ENCODE results near the gene KRTAP20-1.

Gene KRTAP20-1, protein sequence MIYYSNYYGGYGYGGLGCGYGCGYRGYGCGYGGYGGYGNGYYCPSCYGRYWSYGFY

DNA sequence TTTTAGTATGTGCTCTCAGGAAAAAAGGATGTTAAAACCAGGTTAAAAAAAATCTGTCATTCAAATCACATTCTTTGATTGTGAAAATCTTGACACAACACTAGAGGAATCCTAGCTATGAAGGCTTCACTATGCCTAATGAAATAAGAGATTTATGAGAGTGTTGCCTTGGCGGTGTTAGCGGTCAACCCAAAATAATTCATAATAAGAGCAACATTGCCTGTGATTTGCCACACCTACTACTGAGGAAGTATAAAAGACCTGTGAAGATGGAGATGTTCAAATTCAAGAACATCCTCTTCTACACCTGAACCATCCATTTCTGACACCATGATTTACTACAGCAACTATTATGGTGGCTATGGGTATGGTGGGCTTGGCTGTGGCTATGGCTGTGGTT lies at the start of gene KRTAP20-1:
Gene KRTAP20-1, plus strand, starts transcription at position 301 of the 400 bp plus-strand sequence. Its CDS starts 30 bp downstream, at position 331.
- DNase-seq = no peak

DNA sequence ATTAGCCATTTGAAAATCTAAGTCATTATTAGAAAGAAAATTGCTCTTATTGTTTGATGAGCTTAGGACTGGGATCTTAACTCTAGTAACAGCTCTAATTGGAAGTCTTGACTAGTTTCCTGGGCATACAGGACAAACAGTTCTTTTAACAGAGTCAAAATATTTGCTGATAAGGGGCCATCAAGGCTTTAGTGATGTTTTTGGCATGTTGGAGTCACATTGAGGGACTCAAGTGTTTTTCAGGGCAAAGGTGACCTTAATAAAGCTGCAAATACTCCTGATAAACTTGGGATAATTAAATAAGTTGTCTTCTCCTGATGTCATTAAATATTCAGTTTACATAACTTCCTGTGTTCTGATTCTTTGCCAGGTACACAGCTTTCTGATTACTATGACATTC lies 48.6 kb upstream of the KRTAP20-1 start:
- DNase-seq = no peak

DNA sequence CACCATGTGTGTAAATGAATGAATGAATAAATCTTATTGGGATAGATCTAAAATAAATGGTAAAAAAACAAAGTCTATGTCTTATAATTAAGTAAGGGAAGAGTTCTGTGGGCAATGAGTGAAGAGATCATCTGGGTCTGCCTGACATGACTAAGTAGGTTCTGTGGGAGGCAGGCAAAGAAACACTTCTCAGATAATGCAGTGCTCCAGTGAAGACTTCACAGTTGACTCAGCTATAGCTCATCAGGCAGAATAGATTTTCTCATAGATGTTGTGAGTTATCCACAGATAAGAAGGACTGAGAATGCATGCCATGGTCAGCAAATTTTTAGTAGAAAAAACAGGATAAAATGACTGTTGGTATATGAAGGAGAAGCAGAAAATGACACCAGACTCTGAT lies 38.5 kb upstream of the KRTAP20-1 start:
- no peak for DNase-seq

DNA sequence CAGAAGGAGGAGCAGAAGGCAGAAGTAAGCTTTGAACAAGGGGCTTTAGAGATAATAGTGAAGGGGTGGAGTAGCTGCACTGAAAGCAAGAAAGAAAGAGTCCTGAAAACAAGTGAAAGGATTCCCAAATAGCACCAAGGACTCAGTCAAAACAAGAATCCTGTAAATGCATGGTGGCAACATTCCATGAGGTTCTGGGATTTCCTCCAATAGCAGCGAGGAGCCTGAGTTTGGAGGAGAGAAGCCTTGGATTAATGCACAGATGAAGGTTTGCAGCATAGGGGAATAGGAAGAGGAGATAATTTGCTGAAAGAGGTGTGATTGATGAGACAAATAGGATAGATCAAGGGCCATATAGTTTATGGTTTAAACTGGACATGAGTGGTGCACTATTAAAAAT lies 36.9 kb upstream of the KRTAP20-1 start:
- DNase-seq = no peak

DNA sequence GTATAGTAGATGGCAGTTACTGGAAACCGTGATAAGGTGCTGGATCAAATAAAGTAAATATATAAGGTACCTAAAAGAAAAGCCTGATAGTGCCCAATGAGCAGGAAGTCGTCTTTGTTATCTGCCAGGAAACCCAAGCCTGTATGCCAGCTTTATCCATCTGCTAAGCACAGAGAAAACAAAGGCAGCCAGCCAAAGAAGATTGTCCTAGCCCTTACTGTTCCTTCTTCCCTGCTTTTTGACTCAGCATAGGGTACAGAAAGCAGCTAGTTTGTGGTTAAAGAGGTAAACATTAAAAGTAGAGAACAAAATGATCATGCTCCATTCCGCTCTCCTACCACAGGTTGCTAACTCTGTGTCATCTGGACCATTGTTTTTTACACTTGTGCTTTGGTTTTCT lies 36.1 kb upstream of the KRTAP20-1 start:
- DNase-seq = no peak

DNA sequence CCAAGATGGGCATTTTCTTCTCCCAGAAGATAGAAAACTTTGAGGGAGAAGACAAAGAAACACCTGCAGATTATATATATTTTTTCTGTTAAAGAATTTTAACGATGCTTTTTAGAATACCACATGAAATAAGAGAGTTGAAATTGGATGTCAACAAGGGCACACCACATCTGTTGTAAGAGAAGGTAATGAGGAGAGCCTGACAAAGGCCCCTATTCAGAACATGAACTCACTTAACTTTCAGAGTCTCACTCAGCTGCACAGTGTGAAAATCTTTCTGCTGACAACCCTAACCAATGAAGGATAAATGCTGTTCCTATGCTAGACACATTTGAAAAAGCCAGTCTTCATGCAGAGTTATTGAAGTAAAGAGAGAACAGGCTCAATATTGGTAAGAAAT lies 33.4 kb upstream of the KRTAP20-1 start:
- DNase-seq = no peak

DNA sequence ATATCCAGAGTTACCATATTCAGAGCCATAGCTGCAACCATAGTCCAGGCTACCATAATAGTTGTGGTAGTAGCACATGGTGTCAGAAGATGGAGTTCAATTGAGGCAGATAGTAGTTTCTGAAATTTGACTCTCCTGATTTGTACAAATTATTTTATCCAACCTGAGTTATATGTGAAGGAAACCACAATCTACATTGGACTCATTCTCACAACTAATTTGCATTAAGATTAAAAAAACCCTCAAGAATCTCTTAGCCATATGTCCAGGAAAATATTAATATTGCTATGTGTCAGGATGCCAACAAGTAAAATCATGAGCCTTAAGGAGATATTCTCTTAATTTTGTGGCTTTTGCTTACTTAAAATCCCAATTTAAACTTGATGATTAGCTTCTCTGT lies 25.9 kb upstream of the KRTAP20-1 start, which contains the start of gene KRTAP22-2:
Gene KRTAP22-2, minus strand, starts transcription at position 101 of the 400 bp plus-strand sequence.
- DNase-seq = no peak

DNA sequence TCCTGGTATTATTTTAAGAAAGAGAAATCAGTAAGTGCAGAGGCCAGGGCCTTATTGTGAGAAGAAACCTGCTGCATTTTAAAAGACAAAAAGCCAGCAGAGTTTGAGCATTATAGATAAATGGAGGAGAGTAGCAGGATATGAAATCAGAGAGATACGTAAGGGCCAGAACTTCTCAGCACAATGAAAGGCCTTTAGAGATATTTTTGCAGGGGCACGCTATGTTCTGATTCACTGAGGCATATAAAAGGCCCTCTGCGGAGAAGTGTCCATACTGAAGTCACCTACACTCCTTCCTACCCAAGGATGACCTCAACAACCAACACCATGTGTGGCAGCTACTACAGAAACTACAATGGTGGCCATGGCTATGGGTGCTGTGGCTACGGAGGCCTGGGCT lies 24.1 kb upstream of the KRTAP20-1 start, which contains the start of gene KRTAP6-3:
Gene KRTAP6-3, plus strand, starts transcription at position 301 of the 400 bp plus-strand sequence. Its CDS starts 6 bp downstream, at position 307.
- DNase-seq = no peak

DNA sequence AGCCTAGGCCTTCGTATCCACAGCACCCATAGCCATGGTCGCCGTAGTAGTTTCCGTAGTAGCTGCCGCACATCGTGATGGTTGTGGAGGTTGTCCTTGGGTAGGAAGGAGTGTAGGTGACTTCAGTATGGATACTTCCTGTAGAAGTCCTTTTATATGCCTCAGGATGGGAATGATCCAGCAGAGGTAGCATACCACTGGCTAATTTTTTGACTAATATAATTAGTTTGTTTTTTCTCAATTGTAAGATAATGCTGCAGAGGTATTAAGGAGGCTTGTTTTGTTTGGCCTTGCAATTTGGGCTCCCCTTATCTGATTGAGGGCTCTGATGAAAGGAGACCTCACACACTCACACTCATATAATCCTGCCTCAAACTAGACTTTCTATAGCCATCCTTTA lies 17.4 kb upstream of the KRTAP20-1 start, which contains the start of gene KRTAP6-2:
Gene KRTAP6-2, minus strand, starts transcription at position 101 of the 400 bp plus-strand sequence. Its CDS starts 28 bp downstream, at position 73.
- DNase-seq = no peak

DNA sequence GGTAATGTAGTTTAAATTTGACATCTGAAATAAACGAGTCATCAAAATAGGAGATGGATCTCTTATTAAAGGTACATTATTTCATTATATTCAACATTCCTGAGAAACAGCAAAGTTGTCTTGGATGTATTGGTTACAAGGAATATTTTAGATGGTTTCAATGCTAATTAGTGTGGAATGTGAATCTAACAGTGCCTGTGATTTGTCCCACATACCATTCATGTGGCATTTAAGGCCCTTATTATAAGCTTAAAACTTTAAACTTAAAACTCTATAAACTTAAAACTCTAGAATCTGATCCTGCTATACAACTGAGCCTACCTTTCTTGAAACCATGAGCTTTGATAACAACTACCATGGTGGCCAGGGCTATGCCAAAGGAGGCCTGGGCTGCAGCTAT lies 15.4 kb upstream of the KRTAP20-1 start, which contains the start of gene KRTAP22-1:
Gene KRTAP22-1, plus strand, starts transcription at position 301 of the 400 bp plus-strand sequence.
- DNase-seq = no peak

DNA sequence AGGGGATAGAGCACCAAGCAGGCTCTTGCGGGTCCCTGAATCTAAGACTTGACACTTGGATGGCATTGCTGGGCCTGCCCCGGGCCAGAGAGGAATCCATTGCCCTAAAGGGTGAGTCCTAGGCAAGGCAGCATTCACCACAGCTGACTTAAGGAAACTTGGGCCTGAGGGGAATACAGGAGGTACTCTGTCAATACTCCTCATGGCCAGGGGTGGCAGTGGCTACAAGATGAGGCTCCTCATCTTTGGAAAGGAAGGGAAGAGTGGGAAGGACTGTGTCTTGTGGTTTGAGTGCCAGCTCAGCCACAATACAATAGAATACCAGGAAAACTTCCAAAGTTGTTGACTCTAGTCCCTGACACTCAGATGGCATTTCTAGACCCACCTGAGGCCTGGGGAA lies 10.3 kb upstream of the KRTAP20-1 start:
- DNase-seq = no peak

DNA sequence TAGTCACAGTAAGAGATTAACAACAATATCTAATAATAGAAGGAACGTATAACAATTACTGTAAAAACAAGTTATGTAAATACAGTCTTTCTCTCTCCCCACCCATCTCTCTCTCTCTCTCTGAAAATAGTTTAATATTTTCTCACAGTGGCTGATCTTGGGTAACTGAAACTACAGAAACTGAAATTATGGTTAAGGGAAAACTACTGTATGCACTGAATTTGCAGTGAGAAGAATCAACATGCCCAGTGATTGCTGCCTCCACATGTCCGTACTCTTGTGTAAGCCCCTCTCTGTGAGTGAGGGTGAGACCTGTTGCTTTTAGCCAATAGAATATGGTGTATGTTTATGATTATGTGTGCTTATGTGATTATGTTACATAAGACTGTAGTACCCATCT lies 4.1 kb upstream of the KRTAP20-1 start:
- DNase-seq = no peak

DNA sequence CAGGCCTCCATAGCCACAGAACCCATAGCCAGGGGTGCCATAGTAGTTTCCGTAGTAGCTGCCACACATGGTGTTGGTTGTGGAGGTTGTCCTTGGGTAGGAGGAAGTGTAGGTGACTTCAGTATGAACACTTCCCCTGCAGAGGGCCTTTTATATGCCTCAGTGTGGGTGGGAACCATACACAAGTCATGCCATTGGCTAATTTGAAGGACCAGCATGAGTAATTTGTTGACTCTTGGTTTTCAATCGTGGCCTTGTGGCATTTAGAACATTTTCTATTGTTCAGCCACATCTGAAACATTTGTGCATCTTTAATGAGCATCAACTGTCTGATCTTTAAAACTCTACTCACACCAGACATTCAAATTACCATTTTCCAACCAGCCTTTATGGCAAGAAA lies 2.4 kb upstream of the KRTAP20-1 start, which contains the start of gene KRTAP6-1:
Gene KRTAP6-1, minus strand, starts transcription at position 95 of the 400 bp plus-strand sequence. Its CDS starts 26 bp downstream, at position 69.
- DNase-seq = no peak

DNA sequence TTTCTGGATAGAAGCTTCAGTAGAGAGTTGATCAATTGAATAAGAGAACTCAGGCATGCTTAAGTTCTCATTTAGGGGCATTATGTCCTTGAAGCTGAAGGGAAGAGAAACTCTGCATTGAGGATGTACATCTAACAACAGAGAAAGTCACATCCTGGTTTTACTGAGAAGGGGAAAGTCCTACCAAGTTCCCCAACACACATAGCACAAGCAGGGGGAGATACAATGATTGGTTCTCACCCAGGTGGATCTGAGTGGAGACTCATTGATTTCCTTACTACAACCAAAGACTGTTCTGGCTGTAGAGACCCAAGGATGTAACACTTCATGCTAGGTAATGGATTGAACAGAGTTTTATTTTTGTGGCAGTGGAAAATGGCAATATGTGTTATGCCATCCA lies 1.0 kb upstream of the KRTAP20-1 start:
- DNase-seq = no peak

DNA sequence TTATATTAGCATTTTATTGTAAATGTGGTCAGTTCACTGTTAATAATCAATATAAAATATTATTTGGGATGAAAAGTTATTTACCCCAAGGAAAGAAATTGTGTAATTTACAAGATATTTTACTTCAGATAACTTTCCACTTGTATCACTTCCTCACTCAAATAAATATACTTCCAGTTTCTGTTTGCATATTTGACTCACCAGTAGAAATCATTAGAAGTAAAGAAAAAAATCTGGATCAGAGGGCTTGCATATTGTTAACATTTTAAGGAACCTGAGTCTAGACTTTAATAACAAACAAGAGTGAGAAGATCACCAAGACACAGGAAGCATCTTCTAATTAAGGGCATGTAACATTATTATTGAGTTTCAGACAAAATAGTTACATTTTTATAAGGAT lies 3.9 kb downstream of the KRTAP20-1 start:
- DNase-seq = no peak

DNA sequence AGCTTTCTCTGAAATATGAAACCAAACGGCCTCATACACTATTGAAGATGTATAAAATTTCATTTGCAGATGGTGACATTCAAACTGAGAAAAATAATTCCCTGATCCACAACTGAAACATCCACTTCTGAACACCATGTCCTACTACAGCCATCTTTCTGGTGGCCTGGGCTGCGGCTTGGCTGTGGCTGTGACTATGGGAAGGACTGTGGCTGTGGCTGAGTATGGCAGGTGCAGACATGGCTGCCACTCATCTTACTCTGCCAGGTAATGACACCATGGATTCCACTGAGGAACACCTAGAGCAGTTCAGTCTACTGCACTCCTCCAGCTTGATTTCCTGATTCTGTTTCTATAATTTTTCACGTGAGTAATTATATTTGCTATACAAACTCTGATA lies 4.3 kb downstream of the KRTAP20-1 start, which contains the start of gene KRTAP20-4:
Gene KRTAP20-4, plus strand, starts transcription at position 106 of the 400 bp plus-strand sequence.
- DNase-seq = no peak

DNA sequence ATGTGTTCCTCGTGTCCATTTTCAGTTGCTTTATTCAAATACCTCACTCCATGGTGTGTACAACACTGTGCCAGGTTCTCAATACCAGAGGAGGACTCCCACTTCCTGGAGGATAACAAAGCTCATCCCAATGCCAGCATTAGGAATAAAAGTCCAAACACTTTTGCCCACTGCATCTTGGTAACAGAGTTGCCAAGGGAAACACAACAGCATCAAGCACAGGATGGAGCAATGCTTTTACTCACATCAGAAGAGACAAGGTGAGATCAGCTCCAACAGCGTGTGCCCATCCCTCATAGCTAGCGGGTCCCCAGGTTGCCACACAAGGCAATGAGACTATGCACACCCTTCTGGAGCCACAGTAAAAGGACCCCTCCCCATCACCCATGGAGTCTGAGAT lies 7.1 kb downstream of the KRTAP20-1 start:
- DNase-seq = no peak

DNA sequence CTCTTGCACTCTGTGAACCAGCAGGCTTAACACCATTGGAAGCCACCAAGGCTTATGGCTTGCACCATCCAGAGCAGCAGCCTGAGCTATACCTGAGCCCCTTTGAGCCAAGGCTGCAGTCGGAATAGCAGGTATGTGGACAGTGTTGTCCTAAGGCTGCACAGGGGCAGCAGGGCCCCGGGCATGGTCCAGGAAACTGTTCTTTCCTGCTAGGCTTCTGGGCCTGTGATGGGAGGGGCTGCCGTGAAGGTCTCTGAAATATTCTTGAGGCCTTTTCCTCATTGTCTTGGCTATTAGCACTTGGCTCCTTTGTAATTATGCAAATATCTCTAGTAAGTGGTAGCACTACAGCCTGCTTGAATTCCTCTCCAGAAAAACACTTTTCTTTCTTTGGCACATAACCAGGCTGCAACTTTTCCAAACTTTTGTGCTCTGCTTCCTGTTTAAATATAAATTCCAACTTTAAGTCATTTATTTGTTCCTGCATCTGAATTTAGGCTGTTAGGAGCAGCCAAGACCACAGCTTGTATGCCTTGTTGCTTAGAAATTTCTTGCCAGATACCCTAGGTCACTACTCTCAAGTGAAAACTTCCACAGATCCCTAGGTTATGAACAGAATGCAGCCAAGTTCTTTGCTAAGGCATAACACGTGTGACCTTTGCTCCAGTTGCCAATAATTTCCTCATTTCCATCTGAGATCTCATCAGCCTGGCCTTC lies 9.4 kb downstream of the KRTAP20-1 start:
- DNase-seq = no peak

DNA sequence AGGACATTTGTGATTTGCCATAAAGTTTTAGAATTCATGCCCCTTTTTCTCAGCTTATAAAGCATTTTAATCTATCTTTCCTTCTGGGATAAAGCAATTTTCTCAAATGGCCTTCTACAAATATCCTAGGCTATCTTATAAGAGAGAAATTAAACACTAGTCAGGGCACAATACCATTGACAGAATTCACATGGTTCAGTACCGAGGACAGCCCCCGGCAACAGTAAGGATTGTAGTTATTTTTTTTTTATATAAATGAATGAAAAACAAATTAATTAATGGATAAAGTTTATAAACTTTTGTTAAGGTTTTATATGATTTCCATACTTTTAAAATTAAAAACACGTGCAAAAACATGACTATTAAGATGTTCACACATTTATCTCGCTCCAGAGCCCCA lies 11.9 kb downstream of the KRTAP20-1 start:
- DNase-seq = no peak

DNA sequence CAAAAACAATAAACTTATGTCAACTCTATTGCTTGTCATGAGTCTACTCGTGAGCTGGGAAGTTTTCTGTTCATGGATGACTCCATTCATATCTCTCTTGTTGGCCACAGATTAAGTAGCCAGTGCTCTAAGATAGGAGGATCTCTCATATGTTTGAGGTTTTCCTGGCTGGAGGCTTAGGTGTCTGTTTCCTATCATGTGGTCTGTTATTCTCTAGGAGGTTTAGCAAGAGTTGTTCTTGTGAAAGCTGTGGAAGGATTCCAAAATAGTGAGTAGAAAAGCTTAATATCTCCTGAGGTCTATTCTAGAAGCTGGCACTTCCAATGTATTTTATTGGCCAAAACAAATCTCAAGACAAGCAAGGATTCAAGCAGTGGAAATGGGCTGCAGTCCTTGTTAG lies 13.0 kb downstream of the KRTAP20-1 start:
- DNase-seq = no peak

DNA sequence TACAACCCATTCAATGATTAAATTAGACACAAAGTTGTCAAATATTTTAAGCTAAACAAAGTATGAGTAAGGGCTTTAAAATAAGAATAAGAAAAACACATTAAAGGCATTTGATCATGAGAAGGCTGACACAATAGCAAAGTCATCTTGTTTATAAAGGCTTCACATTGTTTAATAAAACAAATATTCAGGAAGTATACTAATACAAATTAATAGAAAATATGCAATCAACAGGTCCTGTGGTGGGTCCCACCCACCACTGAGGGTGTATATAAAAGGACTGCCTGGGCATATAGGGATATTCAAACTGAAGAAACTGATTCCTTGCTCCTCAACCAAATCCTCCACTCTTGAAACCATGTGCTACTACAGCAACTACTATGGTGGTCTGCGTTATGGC lies 18.7 kb downstream of the KRTAP20-1 start, which contains the start of gene KRTAP20-2:
Gene KRTAP20-2, plus strand, starts transcription at position 301 of the 400 bp plus-strand sequence. Its CDS starts 58 bp downstream, at position 359.
- no peak for DNase-seq

DNA sequence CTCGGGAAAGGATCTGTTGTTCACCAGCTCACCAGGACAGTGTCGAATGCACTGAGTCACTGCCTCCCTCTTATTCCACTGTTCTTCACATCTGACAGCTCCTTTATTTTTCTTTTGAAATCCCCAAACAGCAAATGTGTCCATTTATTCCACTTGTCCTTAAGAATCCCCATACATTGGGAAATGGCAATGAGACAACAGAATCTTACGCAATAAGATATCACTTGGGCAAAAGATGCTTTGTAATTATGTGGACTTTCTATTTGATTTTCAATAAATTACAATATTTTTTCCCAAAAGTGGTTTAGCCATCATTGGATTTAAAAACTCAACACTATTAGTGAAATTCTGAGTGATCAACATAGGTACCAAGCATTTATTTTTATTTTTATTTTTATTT lies 22.5 kb downstream of the KRTAP20-1 start:
- DNase-seq = no peak

DNA sequence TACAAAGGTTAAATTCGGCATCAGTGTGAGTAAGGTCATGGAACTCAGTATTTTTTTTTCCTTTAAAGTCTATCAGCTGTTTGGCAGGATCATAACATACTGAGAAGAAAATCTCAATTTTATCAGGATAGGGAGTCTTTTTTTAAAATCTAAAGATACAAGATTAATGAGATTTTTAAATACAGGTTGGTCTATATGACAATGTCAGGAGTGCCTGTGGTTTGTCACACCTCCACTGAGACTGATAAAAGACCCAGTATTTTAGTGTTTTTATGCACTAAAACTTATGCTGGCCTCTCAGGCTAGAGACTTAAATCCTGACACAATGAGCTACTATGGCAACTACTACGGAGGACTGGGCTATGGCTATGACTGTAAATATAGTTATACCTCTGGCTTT lies 26.3 kb downstream of the KRTAP20-1 start, which contains the start of gene KRTAP20-3:
Gene KRTAP20-3, plus strand, starts transcription at position 301 of the 400 bp plus-strand sequence.
- no peak for DNase-seq

DNA sequence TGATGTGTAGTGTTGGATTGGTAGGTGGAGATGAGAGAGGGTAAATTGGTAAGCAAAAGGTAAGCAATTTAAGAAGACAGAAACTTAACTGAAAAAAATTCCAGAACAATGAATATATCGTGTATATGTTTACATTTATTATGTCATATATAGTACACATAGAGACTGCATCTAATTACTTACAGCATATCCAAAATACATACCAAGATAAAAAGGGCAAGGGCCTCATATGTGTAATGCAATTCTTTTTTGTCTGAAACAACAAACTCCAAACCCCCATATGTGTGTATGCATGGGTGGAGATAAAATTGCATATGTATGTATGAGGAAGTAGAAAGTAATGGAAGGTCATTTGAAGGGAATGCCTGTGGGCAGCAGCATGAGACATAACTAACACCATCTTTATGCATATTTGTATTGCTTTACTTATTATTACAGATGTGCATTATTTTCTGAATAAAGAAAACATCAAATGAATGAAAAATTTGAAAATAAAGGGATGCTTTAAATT lies 30.7 kb downstream of the KRTAP20-1 start:
- DNase-seq = no peak
